H1 (cell line): ENCODE results near the gene ZIC1. TPM values are rescaled to one million over a fixed set of nuclear protein-coding genes. Genes with fewer than 3 reads are reported as not detected.

Experiments used
- ASH2L ChIP-seq: fragments of 200-600, 300-600 bp; sonication (generic); IDR thresholded peaks from one replicate; pipeline ENCODE4 v1.7.1; 2017; ENCODE audit warnings: low read length
- ATF3 ChIP-seq: IDR thresholded peaks from 2 replicates; pipeline ENCODE4 v1.6.1; 2011; ENCODE audit warnings: low read depth, mild to moderate bottlenecking, low read length; ENCODE audit not compliant: insufficient read depth
- CBX5 ChIP-seq: fragments of 300-800, 300-1000 bp; sonication (generic); IDR thresholded peaks from 2 replicates; pipeline ENCODE4 v1.7.1; 2016; ENCODE audit warnings: antibody characterized with exemption, low read length, low read depth
- CBX8 ChIP-seq: fragments of 300-800, 300-1000 bp; sonication (generic); IDR thresholded peaks from 2 replicates; pipeline ENCODE4 v1.7.1; 2016; ENCODE audit warnings: low read depth, low read length, borderline replicate concordance
- CEBPB ChIP-seq: IDR thresholded peaks from 2 replicates; pipeline ENCODE4 v1.6.1; 2012; ENCODE audit warnings: low read depth, low read length
- EGR1 ChIP-seq: IDR thresholded peaks from 2 replicates; pipeline ENCODE4 v1.6.1; 2011; ENCODE audit warnings: low read depth, low read length, borderline replicate concordance
- GABPA ChIP-seq: IDR thresholded peaks from 2 replicates; pipeline ENCODE4 v1.6.1; 2011; ENCODE audit warnings: mild to moderate bottlenecking, low read length, moderate library complexity, borderline replicate concordance; ENCODE audit not compliant: insufficient read depth
- GTF2F1 ChIP-seq: IDR thresholded peaks from 2 replicates; pipeline ENCODE4 v1.6.1; 2012; ENCODE audit warnings: low read depth, low read length, improper control_type of control experiment, borderline replicate concordance
- HDAC6 ChIP-seq: IDR thresholded peaks from one replicate; pipeline ENCODE4 v1.7.1; 2012; ENCODE audit warnings: low read depth, mild to moderate bottlenecking, inconsistent platforms, low read length, moderate library complexity
- MAFK ChIP-seq: IDR thresholded peaks from 2 replicates; pipeline ENCODE4 v1.6.1; 2012; ENCODE audit warnings: low read depth, mild to moderate bottlenecking, improper control_type of control experiment, low read length
- POLR2A ChIP-seq, 2 experiments: IDR thresholded peaks; 1 replicate in 1 of 2; 2 replicates in 1 of 2; pipeline ENCODE4 v1.6.1; 2011; ENCODE audit warnings: low read depth in 2 of 2, low read length in 2 of 2, mild to moderate bottlenecking in 2 of 2; ENCODE audit errors: control extremely low read depth in 1 of 2
- POU5F1 ChIP-seq: IDR thresholded peaks from 2 replicates; pipeline ENCODE4 v1.6.1; 2011; ENCODE audit warnings: low read depth, mild to moderate bottlenecking, low read length, moderate library complexity
- RAD21 ChIP-seq, 2 experiments: IDR thresholded peaks in 1 of 2; conservative IDR thresholded peaks in 1 of 2; 2 replicates each; pipeline ENCODE4 v1.6.1; 2011; ENCODE audit warnings: low read depth in 2 of 2, low read length in 2 of 2, improper control_type of control experiment in 1 of 2, inconsistent platforms in 1 of 2, mild to moderate bottlenecking in 1 of 2, moderate library complexity in 1 of 2
- RFX5 ChIP-seq: IDR thresholded peaks from 2 replicates; pipeline ENCODE4 v1.6.1; 2011; ENCODE audit warnings: low read depth, low read length, improper control_type of control experiment, borderline replicate concordance
- RNF2 ChIP-seq: fragments of 200-900, 300-1000 bp; sonication (generic); IDR thresholded peaks from 2 replicates; pipeline ENCODE4 v1.7.1; 2016; ENCODE audit warnings: borderline replicate concordance, low read depth, mild to moderate bottlenecking, antibody characterized with exemption, low read length; ENCODE audit not compliant: poor library complexity, severe bottlenecking; ENCODE audit errors: missing control alignments
- RXRA ChIP-seq: IDR thresholded peaks from 2 replicates; pipeline ENCODE4 v1.6.1; 2011; ENCODE audit warnings: low read depth, mild to moderate bottlenecking, low read length, moderate library complexity; ENCODE audit not compliant: insufficient read depth
- TAF7 ChIP-seq: optimal IDR thresholded peaks from 2 replicates; pipeline ENCODE3; 2011; ENCODE audit warnings: low read depth, mild to moderate bottlenecking, inconsistent platforms, low read length, moderate library complexity, borderline replicate concordance
- TEAD4 ChIP-seq: IDR thresholded peaks from 2 replicates; pipeline ENCODE4 v1.6.1; 2012; ENCODE audit warnings: low read depth, low read length, inconsistent platforms, mixed read lengths
- polyA plus RNA-seq, 7 experiments: library from polyadenylated mRNA; depleted of rRNA in 3 of 7; stranded (reverse) in 5 of 7; unstranded in 2 of 7; fragments of >200 nt in 5 of 7; fragments of 200-250 nt in 2 of 7; gene quantifications; 1 replicate in 5 of 7; 2 replicates in 1 of 7; 4 replicates in 1 of 7; pipeline versions ENCODE4 v1.2.1 to v1.2.3, GENCODE V29; 2011 to 2013; ENCODE audit warnings: missing spikeins in 2 of 7, mixed read lengths in 2 of 7
- total RNA-seq: library from RNA; stranded (reverse); fragmentation: NEBNext Ultra II Directional; extraction: Animal tissue kit (Norgen Biotek cat#: 25700); gene quantifications from 2 replicates; pipeline ENCODE4 v1.2.1, GENCODE V29; 2021
- TF ChIP-seq, protein P1 (sequence below): IDR thresholded peaks from 2 replicates; pipeline ENCODE4 v1.6.1; 2012; ENCODE audit warnings: inconsistent platforms
- TF ChIP-seq, protein P2 (sequence below), 3 experiments: IDR thresholded peaks; 1 replicate in 2 of 3; 2 replicates in 1 of 3; pipeline versions ENCODE4 v1.5.1 to v1.6.1; 2011; ENCODE audit warnings: low read length in 3 of 3, mild to moderate bottlenecking in 3 of 3, inconsistent platforms in 2 of 3, low read depth in 1 of 3, moderate library complexity in 1 of 3; ENCODE audit not compliant: insufficient read depth in 1 of 3; ENCODE audit errors: control extremely low read depth in 1 of 3

The ZIC1 gene
- total and polyA plus RNA-seq, 2 of the 8 experiments (the other 6 are each of a cell fraction or from before 2014, with no cell fraction given), result 0.80 to 2.2 TPM

DNA sequence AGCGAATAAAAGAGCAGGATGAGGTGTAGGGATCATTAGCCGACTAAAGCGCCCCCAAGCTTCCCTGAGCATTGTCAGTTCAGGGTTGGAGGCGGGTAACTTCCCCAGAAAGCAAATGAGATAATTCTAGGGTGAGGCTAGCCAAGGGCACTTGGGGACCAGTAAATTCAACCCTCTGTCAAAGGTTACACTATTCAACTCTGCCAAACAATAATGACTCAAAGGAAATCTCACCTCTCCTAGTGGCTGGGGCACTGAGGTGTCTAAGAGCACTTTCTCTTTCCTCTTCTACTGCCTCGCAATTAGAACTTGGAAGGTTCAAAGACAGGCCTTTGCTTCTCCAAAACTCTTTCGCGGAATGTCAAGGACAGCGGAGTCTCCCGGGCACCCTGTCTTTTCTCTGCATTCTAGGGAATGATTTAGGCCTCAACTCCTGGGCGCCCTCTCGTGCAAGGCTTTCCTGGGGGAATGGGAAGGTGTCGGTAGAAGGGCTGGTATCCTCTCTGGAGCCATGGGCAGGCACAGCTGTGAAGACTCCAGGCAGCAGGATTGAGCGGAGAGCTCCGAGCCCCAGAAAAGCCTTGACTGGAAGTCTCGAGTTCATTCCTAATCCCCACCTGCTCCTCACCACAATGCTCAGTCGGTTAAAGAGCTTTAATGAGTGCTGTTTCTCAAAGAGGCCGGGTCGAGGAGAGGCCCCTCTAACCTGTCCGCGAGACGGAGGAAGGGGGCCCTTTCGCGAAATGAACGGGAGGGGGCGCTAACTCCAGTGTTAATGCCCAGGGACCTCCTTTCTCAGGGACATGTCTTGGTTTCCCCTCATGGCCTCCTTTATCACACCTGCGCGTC lies 24.7 kb upstream of the ZIC1 start (continued):
- TF ChIP-seq CBX5, result no peak
- TF ChIP-seq RAD21 (IDR thresholded peaks at IDR 0.05 in 1 of 2, conservative IDR thresholded peaks at IDR 0.05 in 1 of 2; ENCODE audit: low read depth in 2 of 2, low read length in 2 of 2), result peak; percentile 64 to 67
- TF ChIP-seq MAFK, result no peak
- no peak for TF ChIP-seq GABPA
- TF ChIP-seq, protein P1, sequence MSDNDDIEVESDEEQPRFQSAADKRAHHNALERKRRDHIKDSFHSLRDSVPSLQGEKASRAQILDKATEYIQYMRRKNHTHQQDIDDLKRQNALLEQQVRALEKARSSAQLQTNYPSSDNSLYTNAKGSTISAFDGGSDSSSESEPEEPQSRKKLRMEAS, result peak; percentile 36
- TF ChIP-seq, protein P2, sequence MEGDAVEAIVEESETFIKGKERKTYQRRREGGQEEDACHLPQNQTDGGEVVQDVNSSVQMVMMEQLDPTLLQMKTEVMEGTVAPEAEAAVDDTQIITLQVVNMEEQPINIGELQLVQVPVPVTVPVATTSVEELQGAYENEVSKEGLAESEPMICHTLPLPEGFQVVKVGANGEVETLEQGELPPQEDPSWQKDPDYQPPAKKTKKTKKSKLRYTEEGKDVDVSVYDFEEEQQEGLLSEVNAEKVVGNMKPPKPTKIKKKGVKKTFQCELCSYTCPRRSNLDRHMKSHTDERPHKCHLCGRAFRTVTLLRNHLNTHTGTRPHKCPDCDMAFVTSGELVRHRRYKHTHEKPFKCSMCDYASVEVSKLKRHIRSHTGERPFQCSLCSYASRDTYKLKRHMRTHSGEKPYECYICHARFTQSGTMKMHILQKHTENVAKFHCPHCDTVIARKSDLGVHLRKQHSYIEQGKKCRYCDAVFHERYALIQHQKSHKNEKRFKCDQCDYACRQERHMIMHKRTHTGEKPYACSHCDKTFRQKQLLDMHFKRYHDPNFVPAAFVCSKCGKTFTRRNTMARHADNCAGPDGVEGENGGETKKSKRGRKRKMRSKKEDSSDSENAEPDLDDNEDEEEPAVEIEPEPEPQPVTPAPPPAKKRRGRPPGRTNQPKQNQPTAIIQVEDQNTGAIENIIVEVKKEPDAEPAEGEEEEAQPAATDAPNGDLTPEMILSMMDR (IDR thresholded peaks at IDR 0.05; ENCODE audit: control extremely low read depth in 1 of 3, insufficient read depth in 1 of 3, low read depth in 1 of 3, low read length in 3 of 3), result peak; percentile 81 to 87 (median 82)
- TF ChIP-seq HDAC6, result no peak
- TF ChIP-seq TEAD4, result no peak
- no peak for TF ChIP-seq CEBPB
- TF ChIP-seq CBX8, result no peak
- TF ChIP-seq EGR1, result no peak
- no peak for TF ChIP-seq POU5F1
- no peak for TF ChIP-seq RFX5
- TF ChIP-seq TAF7, result no peak
- TF ChIP-seq ASH2L, result peak; percentile 41
- TF ChIP-seq RXRA, result no peak
- peak; percentile 8 for TF ChIP-seq RNF2
- TF ChIP-seq POLR2A (IDR thresholded peaks at IDR 0.05; ENCODE audit: control extremely low read depth in 1 of 2, low read depth in 2 of 2, low read length in 2 of 2), result no peak
- no peak for TF ChIP-seq ATF3
- TF ChIP-seq GTF2F1, result no peak
